ENCODE data around the gene RERE.
A peak's percentile ranks its signal among the peaks of the same experiment; 100 is the strongest.

The RERE gene

DNA sequence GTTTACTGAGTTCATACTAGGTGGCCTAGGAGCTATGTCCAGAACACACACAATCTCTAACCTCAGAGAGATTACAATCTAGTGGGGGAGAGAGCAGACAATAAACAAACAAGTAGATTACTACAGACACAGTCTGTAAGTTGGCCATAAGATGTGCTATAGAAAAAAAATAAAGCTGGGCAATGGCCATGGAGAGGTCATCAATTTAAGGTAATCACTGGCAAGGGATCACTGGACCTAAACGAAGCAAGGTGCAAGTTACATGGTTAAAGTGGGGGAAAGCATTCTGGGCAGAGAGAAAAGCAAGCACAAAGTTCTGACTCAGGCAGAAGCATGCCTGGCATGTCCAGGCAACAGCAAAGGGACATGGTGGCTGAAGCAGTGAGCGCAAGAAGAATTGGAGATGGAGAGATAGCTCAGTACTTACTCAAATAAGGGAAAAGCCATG, 147.0 kb downstream of the RERE start:
- peaks cover 33% of the 10 kb centered on the region for H3K4me1 ChIP-seq (ENCODE audit: control insufficient read depth, insufficient read depth, low read length)
- no peaks in the 10 kb centered on the region for H3K9me3 ChIP-seq (ENCODE audit: control insufficient read depth, insufficient read depth, low read depth, low read length)
- H3K4me3 ChIP-seq (ENCODE audit: low read depth, low read length), result no peak overlapping the region
- no peaks in the 10 kb centered on the region for H3K36me3 ChIP-seq (ENCODE audit: control insufficient read depth in 2 of 2, insufficient read depth in 1 of 2, low read length in 2 of 2)
- peak; percentile 47; the same call in 1 of the 2 replicates for TF ChIP-seq ZNF600 (tag by site-specific recombination; IDR thresholded peaks at IDR 0.05)
- TF ChIP-seq ZNF169 (tag by site-specific recombination; IDR thresholded peaks at IDR 0.05), result no peak
- peak; percentile 58; the same call in 1 of the 2 replicates for TF ChIP-seq TRIM28 (IDR thresholded peaks at IDR 0.05; ENCODE audit: borderline replicate concordance, low read length)
- CTCF ChIA-PET, result interaction anchor here (0.6 to 7.5 kb wide), 17 partner anchors 8 to 471 kb away, joined by 3 to 77 read pairs (median 8); no protein-coding TSS in a partner anchor
- POLR2A ChIA-PET, result interaction anchor here (0.6 kb wide), 1 partner anchor 32 kb away, joined by 3 read pairs; no protein-coding TSS in a partner anchor
- H3K27ac ChIP-seq (ENCODE audit: extremely low read depth, low read depth, low read length), result no peak overlapping the region

DNA sequence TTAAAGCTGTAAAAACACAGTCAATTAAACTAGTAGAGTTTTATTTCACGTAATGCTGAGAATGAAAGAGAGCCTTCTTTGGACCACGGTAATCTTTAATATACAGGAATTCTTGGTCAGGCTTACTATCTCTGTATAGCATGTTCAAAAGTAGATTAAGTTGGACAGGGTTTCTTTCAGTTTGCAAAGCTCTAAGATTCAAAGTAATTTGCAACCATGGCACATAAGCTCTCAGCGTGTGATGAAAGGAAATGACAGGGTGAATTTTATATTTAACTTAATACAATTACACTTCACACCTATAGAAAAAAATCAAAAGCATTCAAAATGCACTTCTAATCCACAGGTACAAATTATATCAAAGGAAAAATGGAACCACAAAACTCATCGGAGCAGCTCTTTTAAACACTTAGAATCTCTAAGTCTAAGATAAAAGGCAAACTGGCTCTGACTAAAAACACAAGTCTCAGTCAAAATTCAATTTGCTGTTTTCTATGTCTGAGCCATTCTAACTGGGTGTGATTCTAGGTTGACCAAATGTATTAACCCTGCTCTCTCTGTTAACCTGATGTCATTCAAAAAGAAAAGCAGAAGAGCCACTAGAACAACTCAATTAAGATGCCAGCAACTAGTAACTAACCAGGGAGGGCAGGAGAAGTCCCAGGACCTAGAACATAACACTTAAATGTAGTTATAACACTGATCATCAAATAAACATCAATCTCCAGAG, 147.7 kb downstream of the RERE start:
- Histone ChIP-seq H3K4me3 (ENCODE audit: low read depth, low read length) (no peak overlapping the region), H3K36me3 (ENCODE audit: control insufficient read depth in 2 of 2, insufficient read depth in 1 of 2, low read length in 2 of 2) (no peaks in the 10 kb centered on the region), H3K4me1 (ENCODE audit: control insufficient read depth, insufficient read depth, low read length) (peaks cover 29% of the 10 kb centered on the region), H3K9me3 (ENCODE audit: control insufficient read depth, insufficient read depth, low read depth, low read length) (no peaks in the 10 kb centered on the region), H3K27ac (ENCODE audit: extremely low read depth, low read depth, low read length) (no peak overlapping the region)
- ChIA-PET CTCF (interaction anchor here (0.6 to 7.5 kb wide), 15 partner anchors 7 to 188 kb away, joined by 3 to 77 read pairs (median 8); no protein-coding TSS in a partner anchor), POLR2A (no interaction called here)
- TF ChIP-seq, protein P1, sequence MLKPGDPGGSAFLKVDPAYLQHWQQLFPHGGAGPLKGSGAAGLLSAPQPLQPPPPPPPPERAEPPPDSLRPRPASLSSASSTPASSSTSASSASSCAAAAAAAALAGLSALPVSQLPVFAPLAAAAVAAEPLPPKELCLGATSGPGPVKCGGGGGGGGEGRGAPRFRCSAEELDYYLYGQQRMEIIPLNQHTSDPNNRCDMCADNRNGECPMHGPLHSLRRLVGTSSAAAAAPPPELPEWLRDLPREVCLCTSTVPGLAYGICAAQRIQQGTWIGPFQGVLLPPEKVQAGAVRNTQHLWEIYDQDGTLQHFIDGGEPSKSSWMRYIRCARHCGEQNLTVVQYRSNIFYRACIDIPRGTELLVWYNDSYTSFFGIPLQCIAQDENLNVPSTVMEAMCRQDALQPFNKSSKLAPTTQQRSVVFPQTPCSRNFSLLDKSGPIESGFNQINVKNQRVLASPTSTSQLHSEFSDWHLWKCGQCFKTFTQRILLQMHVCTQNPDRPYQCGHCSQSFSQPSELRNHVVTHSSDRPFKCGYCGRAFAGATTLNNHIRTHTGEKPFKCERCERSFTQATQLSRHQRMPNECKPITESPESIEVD (tag by site-specific recombination; IDR thresholded peaks at IDR 0.05), result peak; percentile 61; the same call in 1 of the 2 replicates
- TF ChIP-seq, protein P2, sequence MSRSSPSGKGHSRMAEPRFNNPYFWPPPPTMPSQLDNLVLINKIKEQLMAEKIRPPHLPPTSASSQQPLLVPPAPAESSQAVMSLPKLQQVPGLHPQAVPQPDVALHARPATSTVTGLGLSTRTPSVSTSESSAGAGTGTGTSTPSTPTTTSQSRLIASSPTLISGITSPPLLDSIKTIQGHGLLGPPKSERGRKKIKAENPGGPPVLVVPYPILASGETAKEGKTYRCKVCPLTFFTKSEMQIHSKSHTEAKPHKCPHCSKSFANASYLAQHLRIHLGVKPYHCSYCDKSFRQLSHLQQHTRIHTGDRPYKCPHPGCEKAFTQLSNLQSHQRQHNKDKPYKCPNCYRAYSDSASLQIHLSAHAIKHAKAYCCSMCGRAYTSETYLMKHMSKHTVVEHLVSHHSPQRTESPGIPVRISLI (tag by site-specific recombination; IDR thresholded peaks at IDR 0.05), result no peak

DNA sequence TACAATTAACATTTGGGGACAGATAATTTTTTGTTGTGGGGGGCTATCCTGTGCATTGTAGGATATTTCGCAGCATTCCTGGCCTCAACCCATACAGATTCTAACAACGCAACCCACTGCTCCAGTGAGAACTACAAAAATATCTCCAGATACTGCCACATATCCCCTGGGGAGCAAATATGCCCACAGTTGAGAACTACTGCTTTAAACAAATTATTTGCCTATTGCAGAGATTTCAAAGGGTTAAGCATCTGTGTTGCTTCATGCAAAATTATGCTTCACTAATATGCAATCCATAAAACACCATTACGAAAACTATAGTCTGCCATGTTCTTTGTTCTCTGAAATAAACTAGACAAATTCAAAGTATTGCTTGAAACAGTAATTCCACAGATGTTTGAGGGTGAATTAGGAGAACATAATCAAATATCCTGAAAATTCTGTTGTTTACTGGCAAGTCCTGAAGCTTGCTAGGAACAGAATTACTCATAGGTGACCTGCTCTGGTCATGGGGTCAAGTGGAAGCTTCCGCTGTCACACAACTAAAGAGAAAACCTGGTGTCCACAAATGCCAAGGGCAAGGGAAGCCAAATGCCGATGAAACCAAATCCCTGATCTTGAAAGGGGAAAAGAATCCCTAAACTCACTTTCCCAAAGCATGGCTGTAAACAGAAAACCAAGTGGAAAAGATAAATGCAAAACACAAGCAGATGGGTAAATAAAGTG, 149.4 kb downstream of the RERE start:
- H3K4me1 ChIP-seq (ENCODE audit: control insufficient read depth, insufficient read depth, low read length), result peaks cover 23% of the 10 kb centered on the region
- H3K27ac ChIP-seq (ENCODE audit: extremely low read depth, low read depth, low read length), result no peak overlapping the region
- H3K4me3 ChIP-seq (ENCODE audit: low read depth, low read length), result no peak overlapping the region
- H3K9me3 ChIP-seq (ENCODE audit: control insufficient read depth, insufficient read depth, low read depth, low read length), result no peaks in the 10 kb centered on the region
- POLR2A ChIA-PET, result no interaction called here
- CTCF ChIA-PET, result interaction anchor here (1.3 to 7.5 kb wide), 3 partner anchors 52 to 106 kb away, joined by 4 to 77 read pairs (median 5); no protein-coding TSS in a partner anchor
- TF ChIP-seq ZBTB20 (tag by site-specific recombination; IDR thresholded peaks at IDR 0.05) (no peak), MZF1 (tag by site-specific recombination; IDR thresholded peaks at IDR 0.05; ENCODE audit: borderline replicate concordance) (peak; percentile 24; the same call in 1 of the 2 replicates), ZNF341 (tag by site-specific recombination; IDR thresholded peaks at IDR 0.05; ENCODE audit: low read depth) (no peak), HOXD13 (CRISPR knock-in tag; IDR thresholded peaks at IDR 0.05; ENCODE audit: borderline replicate concordance) (no peak), ZIC2 (tag by site-specific recombination; IDR thresholded peaks at IDR 0.05) (no peak), SCRT1 (tag by site-specific recombination; IDR thresholded peaks at IDR 0.05; ENCODE audit: borderline replicate concordance) (no peak), ZBTB7A (tag by site-specific recombination; IDR thresholded peaks at IDR 0.05; ENCODE audit: low read depth) (no peak)
- TF ChIP-seq, protein P1 (tag by site-specific recombination; IDR thresholded peaks at IDR 0.05), result 0 out of 2 replicates have a peak, but pooled peaks have one; percentile 15
- TF ChIP-seq, protein P3, sequence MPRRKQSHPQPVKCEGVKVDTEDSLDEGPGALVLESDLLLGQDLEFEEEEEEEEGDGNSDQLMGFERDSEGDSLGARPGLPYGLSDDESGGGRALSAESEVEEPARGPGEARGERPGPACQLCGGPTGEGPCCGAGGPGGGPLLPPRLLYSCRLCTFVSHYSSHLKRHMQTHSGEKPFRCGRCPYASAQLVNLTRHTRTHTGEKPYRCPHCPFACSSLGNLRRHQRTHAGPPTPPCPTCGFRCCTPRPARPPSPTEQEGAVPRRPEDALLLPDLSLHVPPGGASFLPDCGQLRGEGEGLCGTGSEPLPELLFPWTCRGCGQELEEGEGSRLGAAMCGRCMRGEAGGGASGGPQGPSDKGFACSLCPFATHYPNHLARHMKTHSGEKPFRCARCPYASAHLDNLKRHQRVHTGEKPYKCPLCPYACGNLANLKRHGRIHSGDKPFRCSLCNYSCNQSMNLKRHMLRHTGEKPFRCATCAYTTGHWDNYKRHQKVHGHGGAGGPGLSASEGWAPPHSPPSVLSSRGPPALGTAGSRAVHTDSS (tag by site-specific recombination; IDR thresholded peaks at IDR 0.05), result no peak
- TF ChIP-seq, protein P4, sequence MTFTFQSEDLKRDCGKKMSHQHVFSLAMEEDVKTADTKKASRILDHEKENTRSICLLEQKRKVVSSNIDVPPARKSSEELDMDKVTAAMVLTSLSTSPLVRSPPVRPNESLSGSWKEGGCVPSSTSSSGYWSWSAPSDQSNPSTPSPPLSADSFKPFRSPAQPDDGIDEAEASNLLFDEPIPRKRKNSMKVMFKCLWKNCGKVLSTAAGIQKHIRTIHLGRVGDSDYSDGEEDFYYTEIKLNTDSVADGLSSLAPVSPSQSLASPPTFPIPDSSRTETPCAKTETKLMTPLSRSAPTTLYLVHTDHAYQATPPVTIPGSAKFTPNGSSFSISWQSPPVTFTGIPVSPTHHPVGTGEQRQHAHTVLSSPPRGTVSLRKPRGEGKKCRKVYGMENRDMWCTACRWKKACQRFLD (tag by site-specific recombination; IDR thresholded peaks at IDR 0.05), result no peak
- TF ChIP-seq, protein P5, sequence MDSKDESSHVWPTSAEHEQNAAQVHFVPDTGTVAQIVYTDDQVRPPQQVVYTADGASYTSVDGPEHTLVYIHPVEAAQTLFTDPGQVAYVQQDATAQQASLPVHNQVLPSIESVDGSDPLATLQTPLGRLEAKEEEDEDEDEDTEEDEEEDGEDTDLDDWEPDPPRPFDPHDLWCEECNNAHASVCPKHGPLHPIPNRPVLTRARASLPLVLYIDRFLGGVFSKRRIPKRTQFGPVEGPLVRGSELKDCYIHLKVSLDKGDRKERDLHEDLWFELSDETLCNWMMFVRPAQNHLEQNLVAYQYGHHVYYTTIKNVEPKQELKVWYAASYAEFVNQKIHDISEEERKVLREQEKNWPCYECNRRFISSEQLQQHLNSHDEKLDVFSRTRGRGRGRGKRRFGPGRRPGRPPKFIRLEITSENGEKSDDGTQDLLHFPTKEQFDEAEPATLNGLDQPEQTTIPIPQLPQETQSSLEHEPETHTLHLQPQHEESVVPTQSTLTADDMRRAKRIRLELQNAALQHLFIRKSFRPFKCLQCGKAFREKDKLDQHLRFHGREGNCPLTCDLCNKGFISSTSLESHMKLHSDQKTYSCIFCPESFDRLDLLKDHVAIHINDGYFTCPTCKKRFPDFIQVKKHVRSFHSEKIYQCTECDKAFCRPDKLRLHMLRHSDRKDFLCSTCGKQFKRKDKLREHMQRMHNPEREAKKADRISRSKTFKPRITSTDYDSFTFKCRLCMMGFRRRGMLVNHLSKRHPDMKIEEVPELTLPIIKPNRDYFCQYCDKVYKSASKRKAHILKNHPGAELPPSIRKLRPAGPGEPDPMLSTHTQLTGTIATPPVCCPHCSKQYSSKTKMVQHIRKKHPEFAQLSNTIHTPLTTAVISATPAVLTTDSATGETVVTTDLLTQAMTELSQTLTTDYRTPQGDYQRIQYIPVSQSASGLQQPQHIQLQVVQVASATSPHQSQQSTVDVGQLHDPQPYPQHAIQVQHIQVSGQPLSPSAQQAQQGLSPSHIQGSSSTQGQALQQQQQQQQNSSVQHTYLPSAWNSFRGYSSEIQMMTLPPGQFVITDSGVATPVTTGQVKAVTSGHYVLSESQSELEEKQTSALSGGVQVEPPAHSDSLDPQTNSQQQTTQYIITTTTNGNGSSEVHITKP (tag by site-specific recombination; IDR thresholded peaks at IDR 0.05), result 0 out of 2 replicates have a peak, but pooled peaks have one; percentile 17
- no peaks in the 10 kb centered on the region for H3K36me3 ChIP-seq (ENCODE audit: control insufficient read depth in 2 of 2, insufficient read depth in 1 of 2, low read length in 2 of 2)

Measured in HEK293 (cell line).